HEK293 (cell line): Measurements from ENCODE around the gene CTPS2.

Source experiments
- CTCF ChIA-PET: fragments of 350-600 bp; formaldehyde crosslinking; extraction: SDS; loops from one replicate; lab custom pipeline; 2021; ENCODE audit warnings: antibody characterized with exemption; lab: Yijun Ruan, JAX
- POLR2A ChIA-PET: fragments of 300-600 bp; formaldehyde crosslinking; extraction: SDS; loops from one replicate; lab custom pipeline; 2020; ENCODE audit warnings: antibody characterized with exemption, inconsistent platforms; lab: Yijun Ruan, JAX
- H3K27ac ChIP-seq: fragments of 200-500 bp; sonication (Bioruptor generic); 2 replicates; pipeline ENCODE4 v1.5.1; 2014; ENCODE audit warnings: low read depth, low read length, control low read depth, inconsistent platforms; ENCODE audit errors: extremely low read depth
- H3K36me3 ChIP-seq, 2 experiments: fragments of 200-500 bp in 1 of 2; sonication (Bioruptor generic) in 1 of 2; 1 replicate in 1 of 2; 2 replicates in 1 of 2; pipeline ENCODE4 v1.5.1; 2014 to 2017; ENCODE audit warnings: inconsistent platforms in 2 of 2, low read length in 2 of 2; ENCODE audit not compliant: control insufficient read depth in 2 of 2, insufficient read depth in 1 of 2
- H3K4me1 ChIP-seq: fragments of 200-500 bp; sonication (Bioruptor generic); 2 replicates; pipeline ENCODE4 v1.5.1; 2014; ENCODE audit warnings: mild to moderate bottlenecking, low read length, inconsistent platforms; ENCODE audit not compliant: control insufficient read depth, insufficient read depth
- H3K4me3 ChIP-seq: 2 replicates; pipeline ENCODE4 v1.5.1; 2011; ENCODE audit warnings: low read depth, mild to moderate bottlenecking, control low read depth, low read length, moderate library complexity
- H3K9me3 ChIP-seq: fragments of 200-500 bp; sonication (Bioruptor generic); 2 replicates; pipeline ENCODE4 v1.5.1; 2014; ENCODE audit warnings: low read depth, low read length, inconsistent platforms; ENCODE audit not compliant: control insufficient read depth, insufficient read depth
- GLIS2 ChIP-seq: fragments of 450-650 bp; formaldehyde crosslinking; IDR thresholded peaks from 2 replicates; pipeline ENCODE4 v1.5.1; 2016; ENCODE audit warnings: missing biosample characterization, missing genetic modification characterization
- KLF1 ChIP-seq: fragments of 450-650 bp; formaldehyde crosslinking; IDR thresholded peaks from 2 replicates; pipeline ENCODE4 v1.5.1; 2016; ENCODE audit warnings: missing biosample characterization, missing genetic modification characterization
- KLF8 ChIP-seq: fragments of 450-650 bp; formaldehyde crosslinking; IDR thresholded peaks from 2 replicates; pipeline ENCODE4 v1.5.1; 2016; ENCODE audit warnings: missing biosample characterization, missing genetic modification characterization
- PRDM10 ChIP-seq: fragments of 450-650 bp; formaldehyde crosslinking; IDR thresholded peaks from 2 replicates; pipeline ENCODE4 v1.5.1; 2016; ENCODE audit warnings: missing biosample characterization, missing genetic modification characterization
- WT1 ChIP-seq: fragments of 450-650 bp; formaldehyde crosslinking; IDR thresholded peaks from 2 replicates; pipeline ENCODE4 v1.5.1; 2016; ENCODE audit warnings: missing biosample characterization, missing genetic modification characterization
- ZBTB17 ChIP-seq: fragments of 450-650 bp; formaldehyde crosslinking; IDR thresholded peaks from 2 replicates; pipeline ENCODE4 v1.5.1; 2016; ENCODE audit warnings: missing biosample characterization, missing genetic modification characterization
- ZBTB8A ChIP-seq: fragments of 450-650 bp; formaldehyde crosslinking; IDR thresholded peaks from 2 replicates; pipeline ENCODE4 v1.5.1; 2016; ENCODE audit warnings: missing biosample characterization, missing genetic modification characterization
- ZFP3 ChIP-seq: fragments of 450-650 bp; formaldehyde crosslinking; IDR thresholded peaks from 2 replicates; pipeline ENCODE4 v1.5.1; 2016; ENCODE audit warnings: low read depth, missing biosample characterization, missing genetic modification characterization
- ZFP69B ChIP-seq: fragments of 450-650 bp; formaldehyde crosslinking; IDR thresholded peaks from 2 replicates; pipeline ENCODE4 v1.5.1; 2016; ENCODE audit warnings: missing biosample characterization, missing genetic modification characterization
- ZNF112 ChIP-seq: fragments of 450-650 bp; formaldehyde crosslinking; IDR thresholded peaks from 2 replicates; pipeline ENCODE4 v1.5.0; 2017; ENCODE audit warnings: missing biosample characterization, missing genetic modification characterization
- ZNF175 ChIP-seq: fragments of 450-650 bp; formaldehyde crosslinking; IDR thresholded peaks from 2 replicates; pipeline ENCODE4 v1.5.1; 2016; ENCODE audit warnings: missing biosample characterization, missing genetic modification characterization
- ZNF2 ChIP-seq: fragments of 450-650 bp; formaldehyde crosslinking; IDR thresholded peaks from 2 replicates; pipeline ENCODE4 v1.5.1; 2016; ENCODE audit warnings: missing biosample characterization, missing genetic modification characterization
- ZNF266 ChIP-seq: fragments of 450-650 bp; formaldehyde crosslinking; IDR thresholded peaks from 2 replicates; pipeline ENCODE4 v1.5.1; 2016; ENCODE audit warnings: missing biosample characterization, missing genetic modification characterization, low read depth
- ZNF335 ChIP-seq: fragments of 450-650 bp; formaldehyde crosslinking; conservative IDR thresholded peaks from 2 replicates; pipeline ENCODE4 v1.5.1; 2016; ENCODE audit warnings: missing biosample characterization, missing genetic modification characterization
- ZNF341 ChIP-seq: fragments of 450-650 bp; formaldehyde crosslinking; IDR thresholded peaks from 2 replicates; pipeline ENCODE4; 2016; ENCODE audit warnings: low read depth, missing biosample characterization, missing genetic modification characterization
- ZNF423 ChIP-seq: fragments of 450-650 bp; formaldehyde crosslinking; IDR thresholded peaks from 2 replicates; pipeline ENCODE4 v1.5.1; 2016; ENCODE audit warnings: missing biosample characterization, missing genetic modification characterization
- ZNF488 ChIP-seq: fragments of 450-650 bp; formaldehyde crosslinking; IDR thresholded peaks from 2 replicates; pipeline ENCODE4 v1.5.1; 2016; ENCODE audit warnings: missing biosample characterization, missing genetic modification characterization
- ZNF514 ChIP-seq: fragments of 450-650 bp; formaldehyde crosslinking; IDR thresholded peaks from 2 replicates; pipeline ENCODE4 v1.5.1; 2016; ENCODE audit warnings: missing biosample characterization, missing genetic modification characterization
- ZNF600 ChIP-seq: fragments of 450-650 bp; formaldehyde crosslinking; IDR thresholded peaks from 2 replicates; pipeline ENCODE4 v1.5.1; 2016; ENCODE audit warnings: missing biosample characterization, missing genetic modification characterization
- ZNF610 ChIP-seq: fragments of 450-650 bp; formaldehyde crosslinking; IDR thresholded peaks from 2 replicates; pipeline ENCODE4 v1.5.1; 2016; ENCODE audit warnings: missing biosample characterization, missing genetic modification characterization, borderline replicate concordance
- ZNF629 ChIP-seq: fragments of 450-650 bp; formaldehyde crosslinking; IDR thresholded peaks from 2 replicates; pipeline ENCODE4 v1.5.1; 2017; ENCODE audit warnings: missing biosample characterization, missing genetic modification characterization
- ZNF664 ChIP-seq: fragments of 450-650 bp; formaldehyde crosslinking; IDR thresholded peaks from 2 replicates; pipeline ENCODE4 v1.5.1; 2016; ENCODE audit warnings: missing biosample characterization, missing genetic modification characterization
- ZNF76 ChIP-seq: fragments of 450-650 bp; formaldehyde crosslinking; IDR thresholded peaks from 2 replicates; pipeline ENCODE4; 2016; ENCODE audit warnings: low read depth, missing biosample characterization, missing genetic modification characterization, borderline replicate concordance
- ZXDB ChIP-seq: fragments of 450-650 bp; formaldehyde crosslinking; IDR thresholded peaks from 2 replicates; pipeline ENCODE4 v1.5.1; 2016; ENCODE audit warnings: missing biosample characterization, missing genetic modification characterization
- TF ChIP-seq, protein P1 (sequence below): fragments of 450-650 bp; formaldehyde crosslinking; optimal IDR thresholded peaks from 2 replicates; pipeline ENCODE3; 2016; ENCODE audit warnings: missing biosample characterization, mild to moderate bottlenecking, missing genetic modification characterization
- TF ChIP-seq, protein P2 (sequence below): fragments of 450-650 bp; formaldehyde crosslinking; IDR thresholded peaks from 2 replicates; pipeline ENCODE4 v1.5.1; 2016; ENCODE audit warnings: missing biosample characterization, missing genetic modification characterization
- TF ChIP-seq, protein P3 (sequence below): fragments of 450-650 bp; formaldehyde crosslinking; IDR thresholded peaks from 2 replicates; pipeline ENCODE4 v1.5.1; 2016; ENCODE audit warnings: missing biosample characterization, missing genetic modification characterization

CTPS2 gene, protein sequence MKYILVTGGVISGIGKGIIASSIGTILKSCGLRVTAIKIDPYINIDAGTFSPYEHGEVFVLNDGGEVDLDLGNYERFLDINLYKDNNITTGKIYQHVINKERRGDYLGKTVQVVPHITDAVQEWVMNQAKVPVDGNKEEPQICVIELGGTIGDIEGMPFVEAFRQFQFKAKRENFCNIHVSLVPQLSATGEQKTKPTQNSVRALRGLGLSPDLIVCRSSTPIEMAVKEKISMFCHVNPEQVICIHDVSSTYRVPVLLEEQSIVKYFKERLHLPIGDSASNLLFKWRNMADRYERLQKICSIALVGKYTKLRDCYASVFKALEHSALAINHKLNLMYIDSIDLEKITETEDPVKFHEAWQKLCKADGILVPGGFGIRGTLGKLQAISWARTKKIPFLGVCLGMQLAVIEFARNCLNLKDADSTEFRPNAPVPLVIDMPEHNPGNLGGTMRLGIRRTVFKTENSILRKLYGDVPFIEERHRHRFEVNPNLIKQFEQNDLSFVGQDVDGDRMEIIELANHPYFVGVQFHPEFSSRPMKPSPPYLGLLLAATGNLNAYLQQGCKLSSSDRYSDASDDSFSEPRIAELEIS

DNA sequence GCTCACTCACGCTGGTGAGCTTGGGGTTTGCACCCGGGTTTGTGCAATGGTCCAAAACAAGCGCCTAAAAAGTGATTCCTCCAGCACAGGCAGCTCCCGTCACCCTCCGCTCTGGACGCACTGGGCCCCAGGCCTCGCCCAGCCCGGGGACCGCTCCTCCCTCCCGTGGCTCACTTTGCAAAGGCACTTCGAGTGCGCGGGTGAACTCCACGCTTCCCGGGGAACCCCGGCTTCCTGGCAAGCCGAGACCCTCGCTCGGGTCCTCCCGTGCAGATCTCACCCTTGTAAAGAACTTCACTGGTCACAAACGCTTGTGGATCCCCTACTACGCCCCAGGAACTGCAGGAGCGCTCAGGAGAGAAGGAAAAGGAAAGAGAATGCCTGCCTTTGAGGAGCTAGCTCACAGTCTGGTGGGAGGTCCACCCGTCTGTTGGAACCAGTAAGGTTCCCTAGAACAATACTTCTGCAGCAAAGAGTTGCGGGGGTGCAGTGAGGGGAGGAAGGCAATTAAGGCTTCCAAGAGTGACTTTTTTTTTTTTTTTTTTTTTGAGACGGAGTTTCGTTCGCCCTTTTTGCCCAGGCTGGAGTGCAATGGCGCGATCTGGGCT lies at the start of gene CTPS2:
CTPS2 (minus strand) TSS at position 122 of the 608 bp plus-strand sequence. CDS start 9,767 bp downstream, outside the sequence.
- ChIA-PET POLR2A (interaction anchor here (0.6 to 1.4 kb wide), 10 partner anchors 9 to 952 kb away, joined by 3 to 9 read pairs (median 4); partner anchors contain the start of genes S100G and TXLNG), CTCF (no interaction called here)
- Histone ChIP-seq H3K4me1 (no peaks in the 10 kb centered on the region), H3K9me3 (no peaks in the 10 kb centered on the region), H3K27ac (peak within 1 kb of the TSS; percentile 68; the same call in 1 of the 2 replicates), H3K36me3 (peaks cover 0 to 4% of the 10 kb centered on the region in 2 experiments; a peak in 2 of 3 replicates), H3K4me3 (peak within 1 kb of the TSS; percentile 88)
- TF ChIP-seq KLF1 (tag by site-specific recombination) (0 out of 2 replicates have a peak, but pooled peaks have one; percentile 12), ZNF610 (tag by site-specific recombination) (peak; percentile 44; the same call in 1 of the 2 replicates), ZNF335 (tag by site-specific recombination) (peak; percentile 90), ZNF629 (tag by site-specific recombination) (0 out of 2 replicates have a peak, but pooled peaks have one; percentile 20), PRDM10 (tag by site-specific recombination) (peak; percentile 69), ZNF514 (tag by site-specific recombination) (no peak), ZFP69B (tag by site-specific recombination) (0 out of 2 replicates have a peak, but pooled peaks have one; percentile 41), ZNF664 (no peak), ZXDB (tag by site-specific recombination) (peak; percentile 60; the same call in 1 of the 2 replicates), ZNF341 (tag by site-specific recombination) (peak; percentile 62), ZFP3 (no peak), ZNF76 (tag by site-specific recombination) (peak; percentile 66; the same call in 1 of the 2 replicates), ZNF488 (tag by site-specific recombination) (no peak), ZNF423 (tag by site-specific recombination) (0 out of 2 replicates have a peak, but pooled peaks have one; percentile 17), ZNF600 (tag by site-specific recombination) (peak; percentile 89), ZNF175 (tag by site-specific recombination) (no peak), WT1 (tag by site-specific recombination) (no peak), ZNF266 (tag by site-specific recombination) (no peak), ZNF2 (tag by site-specific recombination) (0 out of 2 replicates have a peak, but pooled peaks have one; percentile 36), KLF8 (0 out of 2 replicates have a peak, but pooled peaks have one; percentile 11), ZBTB8A (tag by site-specific recombination) (peak; percentile 43), ZBTB17 (tag by site-specific recombination) (peak; percentile 41), GLIS2 (0 out of 2 replicates have a peak, but pooled peaks have one; percentile 39), ZNF112 (tag by site-specific recombination) (no peak)
- TF ChIP-seq, protein P1, sequence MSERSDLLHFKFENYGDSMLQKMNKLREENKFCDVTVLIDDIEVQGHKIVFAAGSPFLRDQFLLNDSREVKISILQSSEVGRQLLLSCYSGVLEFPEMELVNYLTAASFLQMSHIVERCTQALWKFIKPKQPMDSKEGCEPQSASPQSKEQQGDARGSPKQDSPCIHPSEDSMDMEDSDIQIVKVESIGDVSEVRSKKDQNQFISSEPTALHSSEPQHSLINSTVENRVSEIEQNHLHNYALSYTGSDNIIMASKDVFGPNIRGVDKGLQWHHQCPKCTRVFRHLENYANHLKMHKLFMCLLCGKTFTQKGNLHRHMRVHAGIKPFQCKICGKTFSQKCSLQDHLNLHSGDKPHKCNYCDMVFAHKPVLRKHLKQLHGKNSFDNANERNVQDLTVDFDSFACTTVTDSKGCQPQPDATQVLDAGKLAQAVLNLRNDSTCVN, result peak; percentile 38
- TF ChIP-seq, protein P2, sequence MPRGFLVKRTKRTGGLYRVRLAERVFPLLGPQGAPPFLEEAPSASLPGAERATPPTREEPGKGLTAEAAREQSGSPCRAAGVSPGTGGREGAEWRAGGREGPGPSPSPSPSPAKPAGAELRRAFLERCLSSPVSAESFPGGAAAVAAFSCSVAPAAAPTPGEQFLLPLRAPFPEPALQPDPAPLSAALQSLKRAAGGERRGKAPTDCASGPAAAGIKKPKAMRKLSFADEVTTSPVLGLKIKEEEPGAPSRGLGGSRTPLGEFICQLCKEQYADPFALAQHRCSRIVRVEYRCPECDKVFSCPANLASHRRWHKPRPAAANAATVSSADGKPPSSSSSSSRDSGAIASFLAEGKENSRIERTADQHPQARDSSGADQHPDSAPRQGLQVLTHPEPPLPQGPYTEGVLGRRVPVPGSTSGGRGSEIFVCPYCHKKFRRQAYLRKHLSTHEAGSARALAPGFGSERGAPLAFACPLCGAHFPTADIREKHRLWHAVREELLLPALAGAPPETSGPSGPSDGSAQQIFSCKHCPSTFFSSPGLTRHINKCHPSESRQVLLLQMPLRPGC (tag by site-specific recombination), result no peak
- TF ChIP-seq, protein P3, sequence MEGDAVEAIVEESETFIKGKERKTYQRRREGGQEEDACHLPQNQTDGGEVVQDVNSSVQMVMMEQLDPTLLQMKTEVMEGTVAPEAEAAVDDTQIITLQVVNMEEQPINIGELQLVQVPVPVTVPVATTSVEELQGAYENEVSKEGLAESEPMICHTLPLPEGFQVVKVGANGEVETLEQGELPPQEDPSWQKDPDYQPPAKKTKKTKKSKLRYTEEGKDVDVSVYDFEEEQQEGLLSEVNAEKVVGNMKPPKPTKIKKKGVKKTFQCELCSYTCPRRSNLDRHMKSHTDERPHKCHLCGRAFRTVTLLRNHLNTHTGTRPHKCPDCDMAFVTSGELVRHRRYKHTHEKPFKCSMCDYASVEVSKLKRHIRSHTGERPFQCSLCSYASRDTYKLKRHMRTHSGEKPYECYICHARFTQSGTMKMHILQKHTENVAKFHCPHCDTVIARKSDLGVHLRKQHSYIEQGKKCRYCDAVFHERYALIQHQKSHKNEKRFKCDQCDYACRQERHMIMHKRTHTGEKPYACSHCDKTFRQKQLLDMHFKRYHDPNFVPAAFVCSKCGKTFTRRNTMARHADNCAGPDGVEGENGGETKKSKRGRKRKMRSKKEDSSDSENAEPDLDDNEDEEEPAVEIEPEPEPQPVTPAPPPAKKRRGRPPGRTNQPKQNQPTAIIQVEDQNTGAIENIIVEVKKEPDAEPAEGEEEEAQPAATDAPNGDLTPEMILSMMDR (tag by site-specific recombination), result no peak
